GM19025 (cell line): ENCODE results near the gene APOO.
A peak's percentile ranks its signal among the peaks of the same experiment; 100 is the strongest.

Source experiments
- ATAC-seq: cut with Tn5 transposase; IDR thresholded peaks from one replicate; pipeline ENCODE4 v1.9.1; 2021; ENCODE audit warnings: mild to moderate bottlenecking, low read depth, moderate library complexity; ENCODE audit not compliant: unreplicated experiment

Gene APOO

DNA sequence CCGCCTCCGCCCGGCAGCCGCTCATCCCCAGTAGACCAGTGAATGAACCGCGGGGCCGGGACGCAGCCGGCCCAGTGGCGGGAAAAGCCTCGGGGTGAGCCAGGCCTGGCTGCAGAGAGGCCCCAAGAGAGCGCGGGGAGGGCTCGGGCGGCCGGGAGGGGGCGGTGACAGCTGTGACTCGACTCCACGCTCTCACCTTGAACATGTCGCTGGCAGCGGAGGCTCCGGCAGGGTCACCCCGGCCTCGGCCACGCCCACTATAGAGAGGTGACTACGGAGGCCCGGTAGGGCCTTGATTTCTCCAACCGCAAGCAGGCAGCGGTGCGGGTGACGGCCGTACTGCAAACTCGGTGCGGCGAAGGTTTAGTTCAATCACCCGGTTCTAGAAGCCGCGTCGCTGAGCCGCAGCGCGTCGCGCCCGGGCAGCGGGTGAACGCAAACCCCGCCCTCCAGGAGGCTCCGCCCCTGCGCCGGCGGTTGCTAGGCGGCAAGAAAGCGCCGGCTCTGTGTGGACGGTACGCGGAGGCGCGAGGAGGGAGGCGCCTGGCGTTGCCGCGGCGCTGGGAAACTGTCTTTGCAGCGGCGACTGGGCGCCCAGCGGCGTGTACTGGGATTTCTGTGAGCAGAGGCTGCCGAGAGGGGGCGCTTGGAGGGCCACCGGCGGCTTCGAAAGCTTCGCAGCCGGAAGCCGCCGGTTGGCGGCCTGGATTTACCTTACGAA lies at the start of gene APOO, which contains the start of gene CXorf58:
TSS of gene APOO (minus strand) at position 441 of the 721 bp plus-strand sequence. CDS start at position 205, 236 bp downstream.
TSS of gene CXorf58 (plus strand) at position 509 of the 721 bp plus-strand sequence. CDS start 2,297 bp downstream, outside the sequence.
- ATAC-seq = peak; percentile 91

DNA sequence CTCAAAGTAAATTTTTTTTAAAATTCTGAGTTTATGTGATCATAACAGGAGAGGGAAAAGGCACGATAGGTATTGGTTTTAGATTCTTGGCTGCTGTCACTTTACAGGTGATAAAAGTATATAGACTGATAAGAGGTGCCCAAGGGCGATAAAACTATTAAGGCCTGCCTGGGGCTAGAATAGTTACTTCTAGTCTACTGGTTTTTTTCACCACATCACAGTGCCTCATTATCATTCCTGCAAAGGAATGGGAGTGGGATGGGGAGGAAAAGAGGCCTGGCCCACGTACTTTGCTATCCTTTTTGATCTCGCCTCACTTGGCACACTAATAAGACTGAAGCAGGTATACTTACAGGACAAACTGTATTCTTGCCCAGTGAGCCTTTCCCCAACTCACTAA lies 46.7 kb upstream of the APOO start:
- ATAC-seq = no peak

DNA sequence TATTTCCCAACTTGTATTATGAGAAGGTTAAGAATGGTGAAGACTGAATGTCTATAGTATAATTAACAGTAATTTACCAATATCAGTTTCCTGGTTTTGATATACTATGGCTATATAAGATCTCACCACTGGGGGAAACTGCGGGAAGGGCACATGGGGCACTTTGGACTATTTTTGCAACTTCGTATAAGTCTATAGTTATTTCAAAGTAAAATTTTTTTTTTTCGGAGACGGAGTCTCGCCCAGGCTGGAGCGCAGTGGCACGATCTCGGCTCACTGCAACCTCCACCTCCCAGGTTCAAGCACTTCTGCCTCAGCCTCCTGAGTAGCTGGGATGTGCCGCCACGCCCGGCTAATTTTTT lies 46.2 kb upstream of the APOO start:
- ATAC-seq = no peak

DNA sequence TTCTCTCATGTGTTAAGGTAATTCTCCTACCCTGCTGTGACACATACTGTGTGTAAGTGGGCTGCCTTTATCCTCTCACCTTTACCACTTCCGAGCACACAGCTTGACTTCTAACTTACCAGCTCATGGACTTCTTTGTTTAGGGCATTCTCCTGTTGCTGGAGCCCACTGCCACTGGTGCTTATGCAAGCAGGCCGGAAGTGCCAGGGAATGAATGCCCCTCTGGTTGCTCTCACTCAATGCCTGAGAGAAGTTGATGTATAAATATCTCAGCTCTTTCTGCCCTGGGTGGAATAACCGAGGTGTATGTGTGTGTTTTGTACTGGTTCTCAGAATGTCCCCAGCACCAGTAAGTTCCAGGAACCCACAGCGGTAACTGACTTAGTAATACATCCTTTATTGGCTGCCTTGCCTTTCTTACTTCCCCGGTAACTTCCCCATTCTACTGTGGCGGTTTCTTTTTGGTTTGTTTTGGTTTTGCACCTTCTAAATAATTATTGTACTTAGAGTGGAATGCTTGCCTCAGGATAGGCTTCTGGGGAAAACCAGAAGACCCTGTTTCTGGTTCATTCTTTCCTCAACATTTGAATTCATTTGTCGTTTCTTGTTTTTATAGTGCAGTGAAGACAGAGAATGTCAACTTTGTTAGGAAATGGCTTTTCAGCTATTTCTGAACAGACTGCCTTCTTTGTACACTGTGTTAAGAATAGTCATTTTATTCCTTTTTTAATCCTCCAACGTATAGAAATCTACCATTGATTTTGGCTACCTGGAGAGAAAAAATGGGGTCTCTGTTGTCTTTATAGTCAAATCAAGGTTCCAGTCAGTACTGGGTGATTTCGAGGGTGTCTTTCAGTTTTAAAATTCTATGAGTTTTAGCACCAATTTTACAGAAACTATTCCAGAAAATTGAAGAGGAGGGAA lies 45.5 kb upstream of the APOO start:
- peak; percentile 97 for ATAC-seq

DNA sequence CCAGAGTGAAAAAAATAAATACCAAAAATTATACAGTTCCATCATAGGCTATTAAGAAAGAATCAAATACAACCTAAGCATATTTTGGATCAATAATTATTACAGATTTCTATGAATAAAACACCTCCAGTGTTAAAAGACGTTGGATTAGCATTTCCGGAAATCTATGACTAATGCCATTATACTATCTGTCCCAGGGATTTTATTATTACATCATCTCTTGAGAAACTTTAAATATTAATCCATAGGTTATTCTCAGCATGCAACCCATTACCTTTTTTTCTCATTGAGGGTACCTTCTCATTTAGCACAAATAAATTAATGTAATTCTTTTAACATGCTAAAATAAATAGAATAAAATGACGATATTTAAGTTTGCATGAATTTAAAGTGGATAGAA lies 44.7 kb upstream of the APOO start:
- no peak for ATAC-seq

DNA sequence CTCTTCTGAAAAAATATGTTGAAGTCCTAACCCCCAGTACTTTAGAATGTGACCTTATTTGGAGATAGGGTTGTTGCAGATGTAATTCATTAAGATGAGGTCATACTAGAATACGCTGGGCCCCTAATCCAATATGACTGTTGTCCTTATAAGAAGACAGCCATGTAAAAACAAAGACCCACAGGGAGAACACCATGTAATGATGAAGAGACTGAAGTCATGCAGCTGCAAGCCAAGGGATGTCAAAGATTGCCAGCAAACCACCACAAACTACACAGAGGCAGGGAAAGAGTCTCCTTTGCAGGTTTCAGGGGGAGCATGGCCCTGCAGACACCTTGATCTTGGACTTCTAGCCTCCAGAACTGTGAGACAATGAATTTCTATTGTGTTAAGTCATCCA lies 37.5 kb upstream of the APOO start:
- no peak for ATAC-seq

DNA sequence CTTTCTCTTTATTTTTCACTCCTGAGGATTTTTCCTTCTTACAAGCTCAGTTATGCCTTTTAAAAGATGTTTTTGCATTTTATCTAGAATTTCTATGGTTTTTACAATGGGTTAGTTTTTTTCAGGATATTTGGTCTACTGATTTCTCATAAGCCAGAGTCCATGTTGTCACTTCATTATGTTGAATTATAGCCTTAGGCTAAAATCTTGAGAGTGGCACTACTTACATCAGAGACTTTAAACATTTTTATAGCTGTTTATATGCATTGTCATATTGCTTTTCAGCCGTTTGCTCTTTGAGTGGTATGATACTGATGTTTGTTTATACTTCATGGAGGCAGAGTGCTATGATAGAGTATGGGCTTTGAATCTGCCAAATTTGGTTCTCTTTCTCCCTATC lies 36.5 kb upstream of the APOO start:
- no peak for ATAC-seq

DNA sequence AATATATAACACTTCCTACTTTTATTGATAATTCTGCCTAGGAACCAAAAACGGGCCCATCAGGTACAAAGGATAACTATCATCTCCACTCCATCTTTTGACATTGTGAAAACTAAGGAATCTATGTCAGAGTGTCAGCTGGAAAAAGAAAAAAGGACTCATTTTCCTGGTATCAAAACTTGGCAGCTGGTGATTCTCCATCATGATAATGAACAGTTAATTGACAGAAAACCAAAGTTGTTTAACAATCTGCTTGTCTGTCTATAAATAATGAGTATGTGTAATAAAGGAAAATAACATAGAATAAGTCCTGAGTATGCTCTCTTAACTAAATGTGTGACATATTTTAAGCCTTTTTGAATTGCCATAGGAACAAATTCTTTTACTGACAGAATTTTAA lies 31.5 kb upstream of the APOO start:
- ATAC-seq = no peak

DNA sequence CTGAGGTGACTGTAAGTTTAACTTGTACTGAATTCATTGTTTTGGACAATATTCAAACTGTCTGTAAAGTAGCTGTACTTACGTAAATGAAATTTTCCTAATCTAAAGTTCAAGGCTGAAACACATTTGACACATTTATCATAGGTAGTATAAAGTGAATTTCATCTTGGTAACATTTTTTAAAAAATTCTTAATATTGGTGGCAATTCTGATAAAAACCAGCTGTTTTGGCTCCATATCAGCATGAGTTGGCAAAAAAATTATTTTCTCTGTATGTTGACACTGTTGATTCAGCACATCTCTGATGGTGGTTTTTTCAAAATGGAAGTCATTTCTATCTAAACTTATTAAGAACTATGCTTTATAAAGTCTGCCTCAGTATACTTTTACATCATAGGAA lies 31.0 kb upstream of the APOO start:
- no peak for ATAC-seq

DNA sequence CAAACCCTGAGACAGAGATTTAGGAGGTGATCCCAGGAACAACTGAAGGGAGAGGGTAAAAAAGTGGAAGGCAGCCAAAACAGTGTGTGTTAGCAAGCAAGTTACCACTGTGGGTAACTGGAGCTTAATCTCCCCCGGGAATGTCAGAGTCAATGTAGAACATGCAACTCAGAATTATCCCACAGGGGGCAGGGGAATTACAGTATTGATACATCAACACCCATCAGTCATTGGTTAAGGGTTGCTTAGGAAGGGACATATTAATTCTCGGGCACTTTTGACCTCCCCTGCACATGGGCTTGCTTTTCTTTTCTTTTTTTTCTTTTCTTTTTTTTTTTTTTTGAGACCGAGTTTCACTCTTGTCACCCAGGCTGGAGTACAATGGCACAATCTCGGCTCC lies 29.4 kb upstream of the APOO start:
- ATAC-seq = no peak

DNA sequence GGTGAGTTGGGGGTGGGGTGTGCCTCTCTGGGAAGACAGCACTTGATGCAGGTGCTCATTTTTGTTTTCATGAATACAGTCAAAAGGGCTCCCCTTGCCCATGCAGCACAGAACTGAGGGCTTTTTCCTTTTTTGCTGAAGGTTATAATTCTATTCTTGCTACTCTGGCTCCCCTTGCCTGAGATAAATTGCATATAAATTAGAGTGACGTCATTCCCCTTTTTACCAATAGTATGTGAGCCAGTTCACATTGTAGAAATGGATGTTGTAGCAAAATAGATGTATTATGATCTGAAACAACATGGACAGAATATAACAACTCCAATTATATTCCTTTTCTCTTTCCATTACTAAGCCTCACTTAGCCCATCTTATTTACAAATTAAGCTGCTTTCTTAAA lies 28.4 kb upstream of the APOO start:
- ATAC-seq = no peak

DNA sequence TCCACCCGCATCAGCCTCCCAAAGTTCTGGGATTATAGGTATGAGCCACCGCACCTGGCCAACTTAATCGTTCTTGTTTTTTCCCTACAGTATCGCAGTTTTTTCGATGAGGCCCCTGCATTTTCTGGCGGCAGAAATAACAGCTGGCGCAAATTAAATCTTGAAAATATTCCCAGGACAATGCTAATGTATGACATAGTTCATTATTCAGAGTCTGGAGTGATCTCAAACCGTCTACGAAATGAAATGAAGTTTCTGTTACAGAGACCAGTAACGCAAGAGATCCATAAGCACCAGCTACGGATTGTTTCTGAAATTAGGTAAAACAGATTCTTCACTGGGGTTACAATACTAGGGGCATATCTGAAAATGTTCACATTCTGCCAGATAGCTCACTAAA lies 27.4 kb upstream of the APOO start:
- no peak for ATAC-seq

DNA sequence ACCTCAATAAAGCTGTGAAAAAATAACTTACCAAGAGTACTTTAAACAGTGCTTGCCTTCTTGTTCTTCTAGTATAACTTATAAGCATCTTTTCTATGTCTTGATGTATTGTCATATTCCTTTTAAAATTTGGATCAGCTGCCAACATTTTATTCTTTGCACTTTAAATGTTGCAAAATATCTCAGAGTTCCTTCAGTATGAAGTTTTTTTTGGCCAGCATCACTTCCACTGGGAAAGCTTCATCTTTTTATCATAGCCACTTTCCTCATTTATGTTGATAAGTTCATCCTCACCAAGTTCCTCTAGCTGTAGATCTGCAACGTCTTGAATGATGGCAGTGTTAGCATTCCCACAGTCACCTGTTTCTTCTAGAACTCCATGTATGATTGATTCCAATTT lies 24.3 kb upstream of the APOO start:
- no peak for ATAC-seq

DNA sequence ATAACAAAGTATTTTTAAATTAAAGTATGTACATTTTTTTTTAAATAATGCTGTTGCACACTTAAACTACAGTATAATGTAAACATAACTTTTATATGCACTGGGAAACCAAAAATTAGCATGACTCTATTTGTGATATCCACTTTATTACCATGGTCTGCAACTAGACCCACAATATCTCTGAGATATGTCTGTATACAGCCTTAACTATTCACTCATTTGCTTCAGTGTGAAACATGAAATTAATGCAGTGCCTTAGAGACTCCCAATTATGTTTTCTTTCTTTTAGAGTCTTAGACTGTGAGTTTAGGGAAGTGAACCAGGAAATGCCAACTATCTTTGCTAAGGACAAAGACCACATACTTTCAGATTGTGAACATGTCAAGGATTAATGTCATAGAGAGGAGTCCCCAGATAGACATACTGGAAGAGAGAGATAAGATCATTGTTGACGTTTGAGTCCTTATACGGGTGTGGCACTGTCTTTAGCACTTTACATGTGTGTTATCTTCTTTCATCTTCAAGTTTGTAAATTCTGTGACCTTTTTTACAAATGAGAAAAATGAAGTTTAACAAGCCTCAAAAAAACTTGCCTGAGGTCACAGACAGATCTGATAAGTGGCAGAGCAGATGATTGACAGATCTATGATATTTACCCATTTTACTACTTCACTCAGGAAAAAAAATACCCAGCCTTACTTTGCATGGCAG lies 23.3 kb upstream of the APOO start:
- ATAC-seq = no peak

DNA sequence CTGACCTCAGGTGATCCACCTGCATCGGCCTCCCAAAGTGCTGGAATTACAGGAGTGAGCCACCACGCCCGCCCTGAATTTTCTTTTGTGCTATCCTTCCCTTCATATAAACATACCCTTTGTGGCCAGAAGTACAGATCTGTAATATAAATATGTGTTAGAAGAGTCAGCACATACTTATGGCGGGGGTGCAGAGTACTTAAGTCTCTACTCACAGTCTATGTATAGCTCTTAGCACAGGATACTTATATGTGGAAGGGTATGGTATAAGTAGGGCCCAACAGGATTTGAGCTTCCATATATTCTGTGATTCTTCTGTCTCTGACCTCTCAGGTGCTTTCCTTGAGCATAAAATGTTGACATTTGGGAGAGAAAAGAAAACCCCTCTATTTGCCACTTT lies 18.3 kb upstream of the APOO start:
- ATAC-seq = no peak

DNA sequence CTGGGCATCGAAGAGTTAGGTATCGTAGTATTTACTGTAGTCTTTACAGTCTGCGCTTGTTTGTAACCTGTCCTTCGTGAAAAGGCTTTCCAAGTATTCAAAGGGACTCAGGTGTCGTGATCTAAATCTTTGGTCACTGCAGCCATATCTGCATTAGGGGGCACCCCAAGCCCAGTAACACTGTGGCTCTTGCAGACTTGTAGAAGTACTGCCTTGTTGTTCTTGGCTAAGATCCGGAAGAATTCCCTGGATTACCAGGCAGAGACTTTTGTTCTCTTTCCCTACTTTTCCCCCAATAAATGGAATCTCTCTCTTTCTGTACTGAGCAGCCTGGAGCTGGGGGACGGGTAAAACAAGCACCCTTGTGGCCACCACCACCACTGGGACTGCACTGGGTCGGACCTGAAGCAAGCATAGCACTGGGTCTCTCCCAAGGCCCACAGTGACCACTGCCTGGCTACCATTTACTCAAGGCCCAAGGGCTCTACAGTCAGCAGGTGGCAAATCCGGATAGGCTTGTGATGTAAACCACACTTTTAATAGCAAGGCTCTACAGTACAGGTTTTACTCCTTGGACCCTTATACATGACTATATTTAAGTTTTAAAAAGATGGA lies 12.1 kb upstream of the APOO start:
- ATAC-seq = no peak

DNA sequence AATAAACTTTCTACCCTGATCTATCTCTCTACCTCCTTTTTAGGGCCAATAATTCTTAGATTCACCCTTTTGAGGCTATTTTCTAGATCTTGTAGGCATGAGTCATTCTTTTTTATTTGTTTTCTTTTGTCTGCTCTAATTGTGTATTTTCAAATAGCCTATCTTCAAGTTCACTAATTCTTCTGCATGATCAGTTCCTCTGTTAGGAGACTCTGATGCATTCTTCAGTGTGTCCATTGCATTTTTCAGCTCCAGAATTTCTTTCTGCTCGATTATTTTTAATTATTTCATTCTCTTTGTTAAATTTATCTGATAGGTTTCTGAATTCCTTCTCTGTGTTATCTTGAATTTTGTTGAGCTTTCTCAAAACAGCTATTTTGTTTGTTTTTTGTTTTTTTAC lies 11.4 kb upstream of the APOO start:
- no peak for ATAC-seq

DNA sequence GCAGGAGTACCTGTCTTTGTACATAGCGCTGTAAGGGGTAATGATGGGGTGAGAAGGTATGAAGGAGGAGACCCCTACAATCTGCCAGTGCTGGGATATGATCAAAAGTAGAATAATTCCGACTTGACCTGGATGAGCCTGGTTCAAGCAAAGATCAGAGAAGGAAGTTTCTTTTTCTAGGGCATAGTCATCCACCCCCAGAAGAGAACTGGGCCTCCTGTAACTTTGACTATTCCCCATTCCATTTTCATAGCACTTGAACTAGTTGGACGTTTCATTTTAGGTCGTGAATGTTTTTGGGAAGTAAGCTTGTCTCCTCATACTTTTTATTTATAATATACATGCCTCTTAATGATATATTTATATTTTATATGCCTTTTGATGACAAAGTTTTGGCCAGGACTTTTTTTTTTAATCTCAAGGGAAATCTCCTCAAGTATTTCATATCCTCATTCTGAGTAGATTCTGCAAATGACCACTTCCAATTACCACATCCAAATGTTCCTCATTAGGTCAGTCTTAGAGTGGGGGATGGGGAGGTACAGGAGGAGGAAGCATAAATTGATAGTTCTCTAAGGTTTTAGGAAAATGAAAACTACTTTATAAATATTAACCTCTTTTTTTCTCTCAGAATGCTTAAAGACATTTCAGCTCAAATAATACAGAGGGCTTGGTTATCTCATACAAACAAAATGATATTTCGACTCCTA lies 3.5 kb upstream of the APOO start:
- no peak for ATAC-seq

DNA sequence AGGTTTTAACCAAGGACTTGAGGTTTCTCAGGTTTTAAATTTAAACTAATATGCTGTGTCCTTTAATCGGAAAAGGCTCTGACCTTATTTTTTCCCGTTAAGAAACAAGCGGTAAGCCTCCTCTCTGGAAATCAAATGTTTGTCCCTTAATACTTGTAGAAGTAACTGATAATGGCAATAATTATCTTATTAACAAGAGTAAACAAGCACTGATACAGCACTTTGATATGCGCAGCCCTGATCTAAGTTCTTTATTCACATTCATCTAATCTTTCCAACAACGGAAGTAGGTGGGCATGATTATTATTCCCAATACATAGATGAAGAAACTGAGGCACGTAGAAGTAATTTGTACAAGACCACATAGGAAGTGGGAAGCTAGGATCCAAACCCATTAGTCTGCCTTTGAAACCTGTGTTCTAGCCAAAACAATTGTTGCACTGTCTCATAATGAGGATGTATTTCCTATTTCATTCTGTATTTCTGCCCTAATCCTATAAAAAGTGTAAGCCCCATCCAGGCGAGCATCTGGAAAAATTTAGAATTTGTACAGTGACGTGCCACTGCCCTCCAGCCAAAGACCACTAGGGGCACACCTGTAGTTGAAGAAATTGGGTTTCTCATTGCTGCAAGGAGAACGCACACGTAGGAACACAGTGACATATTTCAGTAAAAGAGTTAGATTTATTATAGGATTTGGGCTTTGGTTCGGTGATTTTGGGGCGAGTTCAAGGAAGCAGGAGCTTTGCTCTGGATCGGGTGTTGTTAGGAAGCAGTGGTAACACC lies 674 bp upstream of the APOO start:
- no peak for ATAC-seq
